A549 (cell line): ENCODE data around the gene ALDH1B1. TPM values are rescaled to one million over a fixed set of nuclear protein-coding genes. Genes with fewer than 3 reads are reported as not detected.

Experiments
- ATAC-seq, 2 experiments: fragments of 200-7000 bp in 1 of 2; fragments of >200 bp in 1 of 2; cut with Nextera tagmentation in 1 of 2; cut with Tn5 transposase in 1 of 2; 3 replicates each; pipeline versions ENCODE4 v1.8.0 to v1.9.1; 2018 to 2020; ENCODE audit warnings: mild to moderate bottlenecking in 1 of 2, moderate library complexity in 1 of 2
- CTCF ChIA-PET: fragments of 300-600 bp; sonication (Branson Sonifier 250); formaldehyde crosslinking; extraction: SDS; loops from one replicate; lab custom pipeline; 2021; ENCODE audit warnings: antibody characterized with exemption, inconsistent platforms; lab: Yijun Ruan, JAX
- POLR2A ChIA-PET: fragments of 350-600 bp; formaldehyde crosslinking; extraction: SDS; loops from one replicate; lab custom pipeline; 2021; ENCODE audit warnings: antibody characterized with exemption, inconsistent platforms; lab: Yijun Ruan, JAX
- DNase-seq, 2 experiments: peaks; one replicate each; pipeline versions ENCODE4 v3.0.0 to v3.0.0-alpha.2; 2011 to 2016; ENCODE audit warnings: low read depth in 1 of 2, low spot score in 1 of 2
- FAIRE-seq: peaks from 2 replicates; lab custom pipeline; 2011; peaks lifted over from hg19 to GRCh38; lab: Jason Lieb, UNC
- H3K27ac ChIP-seq, 2 experiments: fragments of >200 bp; sonication (Bioruptor Twin); formaldehyde crosslinking; 3 replicates each; pipeline ENCODE4 v1.5.1; 2016 to 2017
- H3K4me1 ChIP-seq: fragments of >200 bp; sonication (Bioruptor Twin); formaldehyde crosslinking; 3 replicates; pipeline ENCODE4 v1.6.1; 2016
- H3K4me2 ChIP-seq: fragments of >200 bp; sonication (Bioruptor Twin); formaldehyde crosslinking; 3 replicates; pipeline ENCODE4 v1.6.1; 2016
- H3K4me3 ChIP-seq: fragments of >200 bp; sonication (Bioruptor Twin); formaldehyde crosslinking; 3 replicates; pipeline ENCODE4 v1.5.1; 2016
- H3K9me3 ChIP-seq: fragments of >200 bp; sonication (Bioruptor Twin); formaldehyde crosslinking; 3 replicates; pipeline ENCODE4 v1.6.1; 2016
- BCL3 ChIP-seq: fragments of >200 bp; sonication (Bioruptor Twin); formaldehyde crosslinking; IDR thresholded peaks from 3 replicates; pipeline ENCODE4 v1.6.1; 2016
- BHLHE40 ChIP-seq: IDR thresholded peaks from 2 replicates; pipeline ENCODE4 v1.6.1; 2012; ENCODE audit warnings: low read depth, low read length, inconsistent platforms
- CBX2 ChIP-seq: fragments of 200-600 bp; sonication (generic); IDR thresholded peaks from 2 replicates; pipeline ENCODE4 v1.6.1; 2016; ENCODE audit warnings: low read depth, mild to moderate bottlenecking, borderline replicate concordance
- CTCF ChIP-seq: fragments of >200 bp; sonication (Bioruptor Twin); formaldehyde crosslinking; IDR thresholded peaks from 3 replicates; pipeline ENCODE4 v1.5.1; 2016
- ESRRA ChIP-seq: fragments of 150-350 bp; IDR thresholded peaks from 2 replicates; pipeline ENCODE4 v1.6.1; 2014; ENCODE audit warnings: mild to moderate bottlenecking, low read length, borderline replicate concordance
- FOSB ChIP-seq: fragments of 250-450 bp; sonication (Bioruptor Pico); IDR thresholded peaks from 2 replicates; pipeline ENCODE4 v1.5.0; 2020; ENCODE audit warnings: mild to moderate bottlenecking, moderate library complexity
- GATA3 ChIP-seq: IDR thresholded peaks from 2 replicates; pipeline ENCODE4 v1.6.1; 2012; ENCODE audit warnings: borderline replicate concordance
- KDM1A ChIP-seq: fragments of 200-600 bp; sonication (generic); IDR thresholded peaks from 2 replicates; pipeline ENCODE4 v1.6.1; 2016; ENCODE audit warnings: low read depth, mild to moderate bottlenecking
- MAX ChIP-seq: IDR thresholded peaks from 2 replicates; pipeline ENCODE4 v1.6.1; 2012
- MYC ChIP-seq: IDR thresholded peaks from 2 replicates; pipeline ENCODE4 v1.6.1; 2012; ENCODE audit warnings: mild to moderate bottlenecking, inconsistent platforms, low read length, improper control_type of control experiment, borderline replicate concordance
- PHF8 ChIP-seq: fragments of 200-600 bp; sonication (generic); IDR thresholded peaks from 2 replicates; pipeline ENCODE4 v1.6.1; 2016; ENCODE audit warnings: low read depth, mild to moderate bottlenecking, antibody characterized with exemption, moderate library complexity, borderline replicate concordance
- RAD21 ChIP-seq, 2 experiments: fragments of >200 bp in 1 of 2; sonication (Bioruptor Twin) in 1 of 2; formaldehyde crosslinking in 1 of 2; IDR thresholded peaks in 1 of 2; conservative IDR thresholded peaks in 1 of 2; 2 replicates in 1 of 2; 3 replicates in 1 of 2; pipeline ENCODE4 v1.6.1; 2012 to 2018; ENCODE audit warnings: inconsistent platforms in 1 of 2
- RARB ChIP-seq: fragments of 250-450 bp; sonication (Bioruptor Pico); IDR thresholded peaks from 2 replicates; pipeline ENCODE4 v1.8.0; 2021; ENCODE audit warnings: mild to moderate bottlenecking, moderate library complexity
- RFX5 ChIP-seq: fragments of 450-650 bp; IDR thresholded peaks from 2 replicates; pipeline ENCODE4 v1.7.1; 2014; ENCODE audit warnings: antibody characterized with exemption, mild to moderate bottlenecking, moderate library complexity
- SMC3 ChIP-seq: fragments of >200 bp; sonication (Bioruptor Twin); formaldehyde crosslinking; IDR thresholded peaks from 3 replicates; pipeline ENCODE4 v1.6.1; 2018; ENCODE audit warnings: inconsistent platforms
- TFCP2L1 ChIP-seq: fragments of 250-450 bp; sonication (Bioruptor Pico); IDR thresholded peaks from 2 replicates; pipeline ENCODE4 v1.5.0; 2021; ENCODE audit warnings: mild to moderate bottlenecking
- TP53 ChIP-seq: fragments of 250-450 bp; sonication (Bioruptor Pico); IDR thresholded peaks from 2 replicates; pipeline ENCODE4 v1.5.0; 2021; ENCODE audit warnings: mild to moderate bottlenecking, moderate library complexity
- ZNF302 ChIP-seq: fragments of 250-450 bp; sonication (Bioruptor Pico); IDR thresholded peaks from 2 replicates; pipeline ENCODE4 v1.9.0; 2021; ENCODE audit warnings: inconsistent platforms, mild to moderate bottlenecking, moderate library complexity
- WGBS: methylation state at CpG from one replicate; pipeline ENCODE4 v1.1.6; 2017; ENCODE audit errors: missing lambda C conversion rate; 5-methylcytosine and 5-hydroxymethylcytosine counted together
- polyA plus RNA-seq, 4 experiments: library from polyadenylated mRNA; depleted of rRNA in 3 of 4; stranded (reverse); fragments of >200 nt; fragmentation: RNase III in 1 of 4; extraction: RNeasy Plus Mini Kit Qiagen cat#74134 plus additional on column Dnase treatment in 1 of 4; gene quantifications; 2 replicates in 3 of 4; 3 replicates in 1 of 4; pipeline ENCODE4 v1.2.3, GENCODE V29; 2011 to 2017

ALDH1B1 gene
- polyA plus RNA-seq, 2 of the 4 experiments (the other 2 are of a cell fraction) = 40.2 to 71.8 TPM

GRCh38 chr9:38362852-38363588 is 29.5 kb upstream of the ALDH1B1 start:
- ATAC-seq (peak; percentile 81 to 87), FAIRE-seq (peak; percentile 82), DNase-seq (peak; percentile 60 to 72)
- no peaks in the 10 kb centered on the region for H3K9me3 ChIP-seq
- H3K4me3 ChIP-seq = no peak overlapping the region
- peak overlapping the region in 1 of 2 experiments; percentile 46; a peak in 2 of 6 replicates for H3K27ac ChIP-seq
- 43% methylated on average over 21 of the region's 21 CpGs for WGBS
- ChIA-PET POLR2A (no interaction called here), CTCF (interaction anchor here (0.6 to 5.0 kb wide), 35 partner anchors 9 to 885 kb away, joined by 3 to 68 read pairs (median 4); partner anchors contain the start of gene SHB)
- H3K4me2 ChIP-seq = peak overlapping the region; percentile 54
- 0 out of 3 replicates have a peak, but pooled peaks cover 4% of the 10 kb centered on the region for H3K4me1 ChIP-seq
- TF ChIP-seq TFCP2L1 (CRISPR knock-in tag) (no peak), SMC3 (peak; percentile 82), CTCF (peak; percentile 84), MAX (peak; percentile 61; the same call in 1 of the 2 replicates), BHLHE40 (no peak), RAD21 (conservative IDR thresholded peaks at IDR 0.05 in 1 of 2, IDR thresholded peaks at IDR 0.05 in 1 of 2) (peak; percentile 91 to 95)

GRCh38 chr9:38363589-38363925 is 28.9 kb upstream of the ALDH1B1 start:
- ChIA-PET POLR2A (no interaction called here), CTCF (interaction anchor here (0.6 to 5.0 kb wide), 32 partner anchors 9 to 886 kb away, joined by 3 to 68 read pairs (median 4); partner anchors contain the start of gene SHB)
- peak; percentile 7 to 18; a peak in 2 of 6 replicates for ATAC-seq
- Histone ChIP-seq H3K9me3 (no peaks in the 10 kb centered on the region), H3K4me1 (0 out of 3 replicates have a peak, but pooled peaks cover 4% of the 10 kb centered on the region), H3K27ac (peak overlapping the region in 1 of 2 experiments; percentile 46; a peak in 2 of 6 replicates), H3K4me3 (no peak overlapping the region), H3K4me2 (peak overlapping the region; percentile 54)
- no peak for DNase-seq
- no peak for TF ChIP-seq MYC
- no peak for TF ChIP-seq PHF8
- TF ChIP-seq TP53 (CRISPR knock-in tag) = no peak
- TF ChIP-seq FOSB (CRISPR knock-in tag) = no peak
- TF ChIP-seq ZNF302 = no peak
- FAIRE-seq = no peak
- WGBS = 53% methylated on average over 5 of the region's 5 CpGs

GRCh38 chr9:38367898-38368297 is 24.6 kb upstream of the ALDH1B1 start:
- POLR2A ChIA-PET = no interaction called here
- Histone ChIP-seq H3K9me3 (no peaks in the 10 kb centered on the region), H3K4me2 (no peak overlapping the region), H3K4me1 (0 out of 3 replicates have a peak, but pooled peaks cover 4% of the 10 kb centered on the region), H3K27ac (no peak overlapping the region), H3K4me3 (no peak overlapping the region)
- CTCF ChIA-PET = interaction anchor here (0.6 to 2.1 kb wide), 5 partner anchors 14 to 454 kb away, joined by 3 to 9 read pairs (median 3); no protein-coding TSS in a partner anchor
- no peak for DNase-seq
- no peak for ATAC-seq
- TF ChIP-seq RARB (CRISPR knock-in tag) (no peak), CBX2 (no peak), KDM1A (no peak), BCL3 (no peak), GATA3 (no peak), RFX5 (no peak), ESRRA (no peak)
- no peak for FAIRE-seq
